ENCODE data around the gene B3GNT2.

Gene B3GNT2

DNA sequence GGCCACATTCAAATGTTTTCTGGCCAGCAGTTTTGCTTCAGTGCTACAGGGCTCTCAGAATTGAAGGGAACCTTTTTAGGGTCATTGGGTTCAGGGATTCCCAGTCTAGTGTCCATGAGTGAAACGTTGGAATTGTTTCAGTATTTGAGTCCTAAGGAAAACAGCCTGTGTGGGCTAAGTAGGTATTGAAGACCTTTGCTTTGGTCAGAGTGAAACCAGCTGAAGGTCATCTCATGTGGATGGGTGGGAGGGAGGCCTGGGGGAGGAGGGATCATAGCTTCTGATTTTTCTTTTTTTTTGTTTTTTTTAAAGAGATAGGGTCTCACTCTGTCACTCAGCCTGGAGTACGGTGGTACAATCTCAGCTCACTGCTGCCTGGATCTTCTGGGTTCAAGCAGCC lies 20.2 kb downstream of the B3GNT2 start:
- no peaks in the 10 kb centered on the region for H3K27me3 ChIP-seq
- H3K9me3 ChIP-seq = peaks cover 92% of the 10 kb centered on the region
- peaks cover 99% of the 10 kb centered on the region for H3K36me3 ChIP-seq
- no peaks in the 10 kb centered on the region; the same call in 1 of the 2 replicates for H3K4me1 ChIP-seq
- no peak overlapping the region for H3K27ac ChIP-seq
- TF ChIP-seq Cebpa-rat (IDR thresholded peaks at IDR 0.05) = no peak
- H4K20me1 ChIP-seq = peaks cover 100% of the 10 kb centered on the region
- H3K4me2 ChIP-seq = no peak overlapping the region
- no peak overlapping the region for H3K4me3 ChIP-seq
- no peak overlapping the region for H3K9ac ChIP-seq

DNA sequence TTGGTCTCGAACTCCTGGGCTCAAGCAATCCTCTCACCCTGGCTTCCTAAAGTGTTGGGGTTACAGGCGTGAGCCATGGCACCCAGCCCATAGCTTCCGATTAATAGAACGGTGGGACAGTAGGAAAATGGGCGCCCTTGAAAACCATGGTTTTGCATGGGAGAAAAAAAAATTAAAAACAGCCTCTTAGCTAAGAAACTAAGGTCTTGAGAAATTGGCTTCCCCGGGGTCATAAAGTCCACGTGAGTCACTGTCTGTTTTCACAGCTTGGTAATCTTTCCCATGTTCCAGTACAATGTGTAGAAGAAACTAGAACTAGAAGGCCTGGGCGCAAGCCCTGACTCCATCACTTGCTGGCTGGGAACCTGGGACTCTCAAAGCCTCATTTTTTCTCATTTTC lies 20.7 kb downstream of the B3GNT2 start:
- Histone ChIP-seq H3K27me3 (no peaks in the 10 kb centered on the region), H3K27ac (no peak overlapping the region), H3K9me3 (peaks cover 92% of the 10 kb centered on the region), H4K20me1 (peaks cover 100% of the 10 kb centered on the region), H3K4me3 (no peak overlapping the region), H3K4me1 (no peaks in the 10 kb centered on the region; the same call in 1 of the 2 replicates), H3K9ac (no peak overlapping the region), H3K4me2 (no peak overlapping the region), H3K36me3 (peaks cover 99% of the 10 kb centered on the region)
- no peak for TF ChIP-seq Cebpa-rat (IDR thresholded peaks at IDR 0.05)

DNA sequence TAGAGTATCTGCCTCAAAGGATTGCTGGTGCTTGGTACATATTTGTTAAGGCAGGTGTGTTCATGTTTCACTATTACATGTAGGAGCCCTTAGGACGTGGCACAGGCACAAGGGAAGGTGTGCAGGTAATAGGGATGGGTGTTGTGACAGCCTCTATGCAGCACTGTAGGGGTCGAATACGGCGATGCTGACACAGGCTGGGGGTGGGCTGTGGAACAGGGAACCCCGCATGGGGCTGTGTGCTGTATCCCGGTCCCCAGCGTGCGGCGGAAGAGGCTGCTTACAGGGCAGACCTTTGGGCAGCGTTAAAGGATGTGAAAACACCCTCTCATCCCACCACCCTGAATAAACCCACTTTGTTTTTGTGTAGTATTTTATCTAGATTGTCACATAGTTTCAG lies 21.5 kb downstream of the B3GNT2 start:
- peaks cover 99% of the 10 kb centered on the region for H3K36me3 ChIP-seq

DNA sequence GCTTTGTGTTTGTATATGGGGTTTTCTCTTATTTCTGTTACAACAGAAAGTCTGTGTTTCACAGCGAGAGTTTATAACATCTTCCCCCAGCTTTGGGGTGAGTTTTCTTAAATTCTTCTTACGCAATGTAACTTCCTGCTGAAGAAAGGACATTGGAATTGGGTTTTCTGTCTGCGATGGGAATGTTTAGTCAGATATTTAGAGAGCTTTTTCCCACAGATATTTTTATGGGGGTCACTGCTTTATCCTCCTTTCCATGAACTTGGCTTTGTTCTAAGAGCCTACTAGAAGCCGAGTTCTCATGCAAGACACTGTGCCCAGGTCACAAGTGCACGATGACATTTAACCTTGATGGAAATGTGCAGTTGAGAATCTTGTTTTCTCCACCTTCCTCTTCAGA lies 22.1 kb downstream of the B3GNT2 start:
- Histone ChIP-seq H3K36me3 (peaks cover 99% of the 10 kb centered on the region), H3K27ac (no peak overlapping the region), H3K9me3 (peaks cover 93% of the 10 kb centered on the region), H4K20me1 (peaks cover 100% of the 10 kb centered on the region), H3K4me3 (no peak overlapping the region), H3K9ac (no peak overlapping the region), H3K27me3 (no peaks in the 10 kb centered on the region), H3K4me2 (no peak overlapping the region), H3K4me1 (no peaks in the 10 kb centered on the region; the same call in 1 of the 2 replicates)
- no peak for TF ChIP-seq Cebpa-rat (IDR thresholded peaks at IDR 0.05)

More for the DNA sequence above, 21.5 kb downstream of the B3GNT2 start:
- TF ChIP-seq Cebpa-rat (IDR thresholded peaks at IDR 0.05) = no peak
- Histone ChIP-seq H3K9ac (no peak overlapping the region), H3K4me2 (no peak overlapping the region), H3K4me1 (no peaks in the 10 kb centered on the region; the same call in 1 of the 2 replicates), H3K27me3 (no peaks in the 10 kb centered on the region), H3K4me3 (no peak overlapping the region), H3K27ac (no peak overlapping the region), H4K20me1 (peaks cover 100% of the 10 kb centered on the region), H3K9me3 (peaks cover 91% of the 10 kb centered on the region)

DNA sequence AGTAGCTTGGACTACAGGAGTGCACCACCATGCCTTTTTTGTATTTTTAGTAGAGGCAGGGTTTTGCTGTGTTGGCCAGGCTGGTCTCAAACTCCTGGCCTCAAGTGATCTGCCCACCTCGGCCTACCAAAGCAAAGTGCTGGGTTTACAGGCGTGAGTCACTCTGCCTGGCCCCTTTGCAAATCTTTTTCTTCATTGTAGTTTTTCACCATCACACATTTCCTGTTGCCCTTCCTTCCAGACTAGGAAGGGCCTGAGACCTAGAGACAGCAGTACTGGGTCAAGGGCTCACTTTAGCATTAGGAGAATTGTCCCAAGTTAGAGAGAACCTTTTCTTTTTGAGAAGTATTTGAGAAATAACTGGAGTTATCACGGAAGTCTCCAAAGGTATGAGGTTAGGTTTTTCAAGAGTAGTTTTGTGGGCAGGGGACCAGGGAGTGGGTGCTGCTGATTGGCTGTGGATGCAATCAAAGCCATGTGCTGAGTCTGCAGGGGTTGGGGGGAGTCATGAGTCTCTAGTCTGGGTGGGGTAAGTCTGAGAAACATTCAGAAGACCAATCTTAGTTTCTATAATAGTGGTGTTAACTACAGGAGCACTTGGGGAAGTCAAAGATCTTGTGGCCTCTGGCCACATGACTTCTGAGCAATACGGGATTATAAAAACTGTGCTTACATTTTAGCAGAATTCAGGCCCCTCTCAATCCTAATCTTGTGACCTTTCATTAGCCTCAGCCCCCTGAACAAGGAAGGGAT lies 23.7 kb downstream of the B3GNT2 start:
- TF ChIP-seq Cebpa-rat (IDR thresholded peaks at IDR 0.05) = no peak
- Histone ChIP-seq H3K27me3 (no peaks in the 10 kb centered on the region), H3K4me2 (no peak overlapping the region), H3K9me3 (peaks cover 87% of the 10 kb centered on the region), H3K4me3 (no peak overlapping the region), H3K36me3 (peaks cover 96% of the 10 kb centered on the region), H4K20me1 (peaks cover 100% of the 10 kb centered on the region), H3K27ac (no peak overlapping the region), H3K9ac (no peak overlapping the region), H3K4me1 (no peaks in the 10 kb centered on the region)

DNA sequence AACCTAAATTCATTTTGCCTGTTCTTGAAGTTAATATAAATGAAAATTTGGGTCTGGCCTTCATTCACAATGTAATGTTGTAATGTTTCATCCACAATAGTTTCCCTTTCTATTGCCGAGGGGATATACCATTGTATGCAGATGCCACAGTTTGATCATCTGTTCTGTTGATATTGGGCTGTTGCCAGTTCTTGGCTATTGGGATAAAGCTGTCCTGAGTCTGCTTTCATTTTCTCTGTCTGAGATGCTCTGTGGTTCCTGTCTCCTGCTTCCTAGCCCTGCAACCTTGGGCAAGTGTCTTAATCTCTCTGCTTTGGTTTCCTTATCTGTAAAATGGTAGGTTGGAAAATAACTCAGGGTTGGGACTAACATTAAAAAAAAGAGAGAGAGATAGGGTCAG lies 25.2 kb downstream of the B3GNT2 start:
- no peak for TF ChIP-seq Cebpa-rat (IDR thresholded peaks at IDR 0.05)
- H3K4me3 ChIP-seq = no peak overlapping the region
- H3K4me1 ChIP-seq = no peaks in the 10 kb centered on the region
- peaks cover 79% of the 10 kb centered on the region for H3K9me3 ChIP-seq
- H4K20me1 ChIP-seq = peaks cover 100% of the 10 kb centered on the region
- H3K4me2 ChIP-seq = no peak overlapping the region
- no peak overlapping the region for H3K9ac ChIP-seq
- no peaks in the 10 kb centered on the region for H3K27me3 ChIP-seq
- H3K27ac ChIP-seq = no peak overlapping the region
- H3K36me3 ChIP-seq = peaks cover 96% of the 10 kb centered on the region

DNA sequence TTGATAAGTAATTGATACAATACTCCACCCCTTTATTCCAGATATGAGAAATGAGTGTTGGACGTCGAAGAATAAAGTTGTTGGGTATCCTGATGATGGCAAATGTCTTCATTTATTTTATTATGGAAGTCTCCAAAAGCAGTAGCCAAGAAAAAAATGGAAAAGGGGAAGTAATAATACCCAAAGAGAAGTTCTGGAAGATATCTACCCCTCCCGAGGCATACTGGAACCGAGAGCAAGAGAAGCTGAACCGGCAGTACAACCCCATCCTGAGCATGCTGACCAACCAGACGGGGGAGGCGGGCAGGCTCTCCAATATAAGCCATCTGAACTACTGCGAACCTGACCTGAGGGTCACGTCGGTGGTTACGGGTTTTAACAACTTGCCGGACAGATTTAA lies 26.3 kb downstream of the B3GNT2 start:
- H3K36me3 ChIP-seq = peaks cover 89% of the 10 kb centered on the region
- no peaks in the 10 kb centered on the region for H3K27me3 ChIP-seq
- H3K27ac ChIP-seq = no peak overlapping the region
- no peak overlapping the region for H3K9ac ChIP-seq
- no peak overlapping the region for H3K4me2 ChIP-seq
- no peak overlapping the region for H3K4me3 ChIP-seq
- TF ChIP-seq Cebpa-rat (IDR thresholded peaks at IDR 0.05) = no peak
- H3K9me3 ChIP-seq = peaks cover 70% of the 10 kb centered on the region
- H3K4me1 ChIP-seq = peaks cover 7% of the 10 kb centered on the region
- H4K20me1 ChIP-seq = peaks cover 100% of the 10 kb centered on the region

DNA sequence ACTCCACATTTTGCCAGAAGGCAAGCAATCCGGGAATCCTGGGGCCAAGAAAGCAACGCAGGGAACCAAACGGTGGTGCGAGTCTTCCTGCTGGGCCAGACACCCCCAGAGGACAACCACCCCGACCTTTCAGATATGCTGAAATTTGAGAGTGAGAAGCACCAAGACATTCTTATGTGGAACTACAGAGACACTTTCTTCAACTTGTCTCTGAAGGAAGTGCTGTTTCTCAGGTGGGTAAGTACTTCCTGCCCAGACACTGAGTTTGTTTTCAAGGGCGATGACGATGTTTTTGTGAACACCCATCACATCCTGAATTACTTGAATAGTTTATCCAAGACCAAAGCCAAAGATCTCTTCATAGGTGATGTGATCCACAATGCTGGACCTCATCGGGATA lies 26.8 kb downstream of the B3GNT2 start:
- H3K4me2 ChIP-seq = no peak overlapping the region
- peaks cover 89% of the 10 kb centered on the region for H3K36me3 ChIP-seq
- no peaks in the 10 kb centered on the region for H3K27me3 ChIP-seq
- H3K4me1 ChIP-seq = peaks cover 12% of the 10 kb centered on the region
- no peak for TF ChIP-seq Cebpa-rat (IDR thresholded peaks at IDR 0.05)
- H3K4me3 ChIP-seq = no peak overlapping the region
- H3K9me3 ChIP-seq = peaks cover 64% of the 10 kb centered on the region
- H3K27ac ChIP-seq = no peak overlapping the region
- peaks cover 100% of the 10 kb centered on the region for H4K20me1 ChIP-seq
- no peak overlapping the region for H3K9ac ChIP-seq

DNA sequence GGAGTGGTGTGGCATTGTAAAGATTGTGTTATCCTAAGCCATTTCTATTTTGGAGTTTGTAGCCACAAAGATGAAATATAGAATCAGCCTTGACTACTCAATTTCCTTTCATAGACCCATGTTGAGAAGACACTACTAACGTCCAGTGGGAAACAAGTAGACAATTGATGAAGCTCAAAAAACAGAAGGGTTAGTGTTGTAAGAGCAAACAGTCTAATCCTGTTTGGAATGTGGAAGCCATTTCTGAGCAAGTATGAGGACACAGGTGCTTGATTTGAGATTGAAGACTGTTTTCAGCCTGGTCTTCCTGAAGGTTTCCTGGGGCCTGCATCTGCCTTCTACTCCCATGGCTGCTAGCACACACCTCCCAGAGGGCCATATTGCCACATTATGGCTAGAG lies 29.1 kb downstream of the B3GNT2 start:
- Histone ChIP-seq H3K4me3 (no peak overlapping the region), H4K20me1 (peaks cover 96% of the 10 kb centered on the region), H3K36me3 (peaks cover 67% of the 10 kb centered on the region), H3K4me1 (peaks cover 25% of the 10 kb centered on the region), H3K9me3 (peaks cover 41% of the 10 kb centered on the region), H3K9ac (no peak overlapping the region), H3K4me2 (no peak overlapping the region), H3K27ac (no peak overlapping the region), H3K27me3 (no peaks in the 10 kb centered on the region)
- no peak for TF ChIP-seq Cebpa-rat (IDR thresholded peaks at IDR 0.05)

DNA sequence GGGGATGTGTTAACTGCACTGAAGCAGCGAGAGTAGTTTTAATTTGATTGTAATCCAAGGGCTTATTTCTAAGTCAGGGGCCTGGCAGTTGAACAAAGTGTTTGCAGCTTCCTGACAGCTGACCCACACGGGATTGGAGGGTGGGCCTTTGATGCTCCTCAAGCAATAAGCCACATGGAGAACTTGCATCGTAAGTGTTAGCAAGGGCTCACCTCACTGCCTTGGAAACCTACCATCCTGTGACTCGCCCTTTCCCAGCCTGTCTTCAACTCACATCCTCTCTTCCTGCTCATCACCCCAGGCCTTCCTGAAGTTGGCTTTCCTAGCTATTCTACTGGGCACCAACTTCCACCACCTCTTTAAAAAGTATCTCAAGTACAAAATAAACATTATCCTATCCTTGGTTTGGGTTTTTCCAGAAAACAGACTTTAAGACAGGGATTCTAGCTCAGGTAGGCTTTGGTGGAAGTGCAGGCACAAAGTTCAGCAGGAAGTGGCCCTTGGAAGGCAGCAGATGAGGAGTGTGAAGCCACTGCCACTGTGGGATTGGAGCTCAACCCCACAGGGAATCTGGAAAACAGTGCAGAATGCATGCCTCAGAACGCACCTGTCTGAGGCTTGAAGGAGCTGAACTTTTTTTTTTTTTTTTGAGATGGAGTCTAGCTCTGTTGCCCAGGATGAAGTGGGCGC lies 31.6 kb downstream of the B3GNT2 start:
- H3K4me2 ChIP-seq = no peak overlapping the region
- H3K9ac ChIP-seq = no peak overlapping the region
- H4K20me1 ChIP-seq = peaks cover 92% of the 10 kb centered on the region
- no peaks in the 10 kb centered on the region for H3K27me3 ChIP-seq
- H3K4me1 ChIP-seq = peaks cover 29% of the 10 kb centered on the region
- no peak overlapping the region for H3K4me3 ChIP-seq
- peaks cover 41% of the 10 kb centered on the region for H3K36me3 ChIP-seq
- peaks cover 17% of the 10 kb centered on the region; the same call in 1 of the 2 replicates for H3K9me3 ChIP-seq
- no peak overlapping the region; the same call in 1 of the 2 replicates for H3K27ac ChIP-seq
- no peak for TF ChIP-seq Cebpa-rat (IDR thresholded peaks at IDR 0.05)

Data from BLaER1 (cell line).